Measurements from ENCODE around the gene BRD7. TPM values are rescaled to one million over a fixed set of nuclear protein-coding genes. Genes with fewer than 3 reads are reported as not detected.

The BRD7 gene
- total and polyA plus RNA-seq, 10 of the 15 experiments (the other 5 are each of a cell fraction or from before 2014, with no cell fraction given), result 16.9 to 74.7 (median 52.0) TPM

GRCh38 chr16:50308237-50308965 is 60.4 kb downstream of the BRD7 start:
- intact Hi-C loops (cut with micrococcal nuclease; ENCODE audit: unreplicated experiment) (no loop called here), in situ Hi-C loops (cut with MboI) (no loop called here)
- no peak overlapping the region for H2AFZ ChIP-seq (ENCODE audit: control insufficient read depth, low read depth, low read length)
- H3K4me2 ChIP-seq (ENCODE audit: control insufficient read depth, insufficient read depth), result no peak overlapping the region
- H3K79me2 ChIP-seq (ENCODE audit: control insufficient read depth, insufficient read depth, low read length), result no peaks in the 10 kb centered on the region
- no peak for TF ChIP-seq BACH1 (IDR thresholded peaks at IDR 0.05; ENCODE audit: borderline replicate concordance)
- no peak for TF ChIP-seq PKNOX1 (IDR thresholded peaks at IDR 0.05)
- no peak for TF ChIP-seq ZNF207 (IDR thresholded peaks at IDR 0.05; ENCODE audit: borderline replicate concordance)
- no peak for TF ChIP-seq TBL1XR1 (IDR thresholded peaks at IDR 0.05; ENCODE audit: low read depth, low read length)
- TF ChIP-seq, protein P1, sequence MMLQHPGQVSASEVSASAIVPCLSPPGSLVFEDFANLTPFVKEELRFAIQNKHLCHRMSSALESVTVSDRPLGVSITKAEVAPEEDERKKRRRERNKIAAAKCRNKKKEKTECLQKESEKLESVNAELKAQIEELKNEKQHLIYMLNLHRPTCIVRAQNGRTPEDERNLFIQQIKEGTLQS (IDR thresholded peaks at IDR 0.05; ENCODE audit: borderline replicate concordance, extremely low read depth, low read depth, low read length), result no peak
- no peak for TF ChIP-seq ZNF217 (IDR thresholded peaks at IDR 0.05)
- TF ChIP-seq PAX8 (IDR thresholded peaks at IDR 0.05), result no peak
- TF ChIP-seq IRF5 (IDR thresholded peaks at IDR 0.05; ENCODE audit: borderline replicate concordance), result no peak
- no peak for TF ChIP-seq MEF2A (IDR thresholded peaks at IDR 0.05; ENCODE audit: insufficient read depth, low read depth, low read length)
- DNase-seq (ENCODE audit: low read depth, low spot score) (no peak), FAIRE-seq (no peak), ATAC-seq (no peak)
- RAD21 ChIA-PET (ENCODE audit: unreplicated experiment), result interaction anchor here (1.4 kb wide), 1 partner anchor 34 kb away, joined by 6 read pairs; no protein-coding TSS in a partner anchor
- 86% methylated on average over 18 of the region's 18 CpGs for whole genome bisulfite sequencing (ENCODE audit: insufficient coverage, insufficient replicate concordance, low lambda C conversion rate, missing lambda C conversion rate)
- CTCF ChIA-PET, result no interaction called here
- POLR2A ChIA-PET, result no interaction called here
- no peaks in the 10 kb centered on the region for H3K4me1 ChIP-seq (ENCODE audit: control insufficient read depth, insufficient read depth, low read length)
- H3K27ac ChIP-seq (ENCODE audit: control insufficient read depth, insufficient read depth), result no peak overlapping the region
- SMC1A ChIA-PET (ENCODE audit: uncharacterized antibody, unreplicated experiment), result no interaction called here
- no peaks in the 10 kb centered on the region for H4K20me1 ChIP-seq (ENCODE audit: control insufficient read depth, insufficient read depth)
- no peak overlapping the region for H3K4me3 ChIP-seq
- no peak overlapping the region for H3K9ac ChIP-seq (ENCODE audit: control insufficient read depth, insufficient read depth, low read length)
- BruUV-seq (replicated peaks), result no TSS peak
- no peaks in the 10 kb centered on the region for H3K9me3 ChIP-seq (replicated peaks; ENCODE audit: control insufficient read depth, insufficient read depth, low read length)
- no peaks in the 10 kb centered on the region for H3K27me3 ChIP-seq (replicated peaks in 1 of 2; ENCODE audit: control insufficient read depth in 2 of 2, insufficient read depth in 2 of 2, low read length in 1 of 2)
- H3K36me3 ChIP-seq (ENCODE audit: control insufficient read depth in 2 of 2, insufficient read depth in 2 of 2, low read length in 1 of 2), result peaks cover 13 to 14% of the 10 kb centered on the region in 2 experiments; a peak in 3 of 4 replicates

All from GM12878 (cell line).